Liver (tissue), 9 donors: ENCODE results near the gene FRRS1. TPM values are rescaled to one million over a fixed set of nuclear protein-coding genes. Genes with fewer than 3 reads are reported as not detected.

ENCODE experiments used
- DNase-seq: peaks from one replicate; pipeline ENCODE4 v3.0.0-alpha.2; 2017; ENCODE audit warnings: low spot score
- H3K27ac ChIP-seq, 2 donors: one replicate each; pipeline ENCODE4 v1.7.0; 2013; ENCODE audit warnings: inconsistent platforms in 2 of 2, low read length in 2 of 2, control low read depth in 1 of 2, low read depth in 1 of 2, mild to moderate bottlenecking in 1 of 2
- H3K27me3 ChIP-seq, 4 donors: one replicate each; pipeline versions ENCODE4 v1.6.1 to v1.7.0; 2013; ENCODE audit warnings: low read length in 3 of 4, inconsistent platforms in 1 of 4, mild to moderate bottlenecking in 1 of 4, moderate library complexity in 1 of 4; ENCODE audit not compliant: control insufficient read depth in 4 of 4, insufficient read depth in 4 of 4
- H3K36me3 ChIP-seq, 4 donors: one replicate each; pipeline versions ENCODE4 v1.6.1 to v1.7.0; 2013; ENCODE audit warnings: low read length in 3 of 4, mild to moderate bottlenecking in 3 of 4, low read depth in 1 of 4, moderate library complexity in 1 of 4; ENCODE audit not compliant: control insufficient read depth in 4 of 4, insufficient read depth in 3 of 4
- H3K4me1 ChIP-seq, 4 donors: one replicate each; pipeline versions ENCODE4 v1.6.1 to v1.7.0; 2013; ENCODE audit warnings: low read length in 3 of 4, mild to moderate bottlenecking in 3 of 4, moderate library complexity in 1 of 4; ENCODE audit not compliant: control insufficient read depth in 4 of 4, insufficient read depth in 4 of 4
- H3K4me3 ChIP-seq, 3 donors: one replicate each; pipeline versions ENCODE4 v1.6.1 to v1.7.0; 2013; ENCODE audit warnings: low read length in 3 of 3, control low read depth in 1 of 3, low read depth in 1 of 3, mild to moderate bottlenecking in 1 of 3
- H3K9ac ChIP-seq, 2 donors: one replicate each; pipeline ENCODE4 v1.7.0; 2013; ENCODE audit warnings: low read length in 2 of 2, mild to moderate bottlenecking in 2 of 2, moderate library complexity in 2 of 2, control low read depth in 1 of 2, low read depth in 1 of 2
- H3K9me3 ChIP-seq, 4 donors: one replicate each; pipeline versions ENCODE4 v1.6.1 to v1.7.0; 2013; ENCODE audit warnings: low read length in 3 of 4; ENCODE audit not compliant: control insufficient read depth in 4 of 4
- ATF3 ChIP-seq: IDR thresholded peaks from 2 replicates; pipeline ENCODE4 v1.6.1; 2016; ENCODE audit warnings: antibody characterized with exemption
- CTCF ChIP-seq: fragments of 150-350 bp; IDR thresholded peaks from 2 replicates; pipeline ENCODE4 v1.5.1; 2017; ENCODE audit warnings: improper control_type of control experiment, low read depth, low read length; ENCODE audit not compliant: missing input control
- EGR1 ChIP-seq, 2 donors: IDR thresholded peaks; 2 replicates each; pipeline ENCODE4 v1.6.1; 2016 to 2018; ENCODE audit warnings: antibody characterized with exemption in 2 of 2, low read depth in 2 of 2
- FOXA2 ChIP-seq: IDR thresholded peaks from 2 replicates; pipeline ENCODE4 v1.6.1; 2016; ENCODE audit warnings: antibody characterized with exemption
- GABPA ChIP-seq, 2 donors: IDR thresholded peaks in 1 of 2; conservative IDR thresholded peaks in 1 of 2; 2 replicates each; pipeline ENCODE4 v1.6.1; 2016; ENCODE audit warnings: antibody characterized with exemption in 2 of 2, mild to moderate bottlenecking in 1 of 2, moderate library complexity in 1 of 2
- HNF4A ChIP-seq, 2 donors: conservative IDR thresholded peaks; 2 replicates each; pipeline ENCODE4 v1.6.1; 2016; ENCODE audit warnings: antibody characterized with exemption in 2 of 2, mild to moderate bottlenecking in 2 of 2
- HNF4G ChIP-seq: IDR thresholded peaks from 2 replicates; pipeline ENCODE4 v1.6.1; 2016; ENCODE audit warnings: antibody characterized with exemption
- JUND ChIP-seq, 2 donors: IDR thresholded peaks; 2 replicates each; pipeline ENCODE4 v1.6.1; 2016; ENCODE audit warnings: antibody characterized with exemption in 2 of 2
- NR2F2 ChIP-seq: IDR thresholded peaks from 2 replicates; pipeline ENCODE4 v1.6.1; 2016; ENCODE audit warnings: antibody characterized with exemption
- RAD21 ChIP-seq, 2 donors: IDR thresholded peaks; 2 replicates each; pipeline ENCODE4 v1.6.1; 2016; ENCODE audit warnings: antibody characterized with exemption in 2 of 2, mild to moderate bottlenecking in 2 of 2
- REST ChIP-seq: IDR thresholded peaks from 2 replicates; pipeline ENCODE4 v1.6.1; 2016; ENCODE audit warnings: antibody characterized with exemption, mild to moderate bottlenecking
- SP1 ChIP-seq: IDR thresholded peaks from 2 replicates; pipeline ENCODE4 v1.6.1; 2018; ENCODE audit warnings: antibody characterized with exemption, mild to moderate bottlenecking
- TAF1 ChIP-seq: conservative IDR thresholded peaks from 2 replicates; pipeline ENCODE4 v1.6.1; 2016; ENCODE audit warnings: antibody characterized with exemption, mild to moderate bottlenecking
- YY1 ChIP-seq: IDR thresholded peaks from 2 replicates; pipeline ENCODE4 v1.6.1; 2016; ENCODE audit warnings: antibody characterized with exemption, mild to moderate bottlenecking
- ZBTB33 ChIP-seq: IDR thresholded peaks from 2 replicates; pipeline ENCODE4 v1.6.1; 2016; ENCODE audit warnings: antibody characterized with exemption
- WGBS: extraction: QIAGEN DNeasy Blood & Tissue Kit; methylation state at CpG from one replicate; pipeline ENCODE4 v1.1.7; 2013; 5-methylcytosine and 5-hydroxymethylcytosine counted together
- polyA plus RNA-seq, 2 donors: library from polyadenylated mRNA; stranded (reverse) in 1 of 2; unstranded in 1 of 2; fragments of 200-250 nt in 1 of 2; fragments of >200 nt in 1 of 2; fragmentation: Nextera tagmentation in 1 of 2; extraction: Ambion mirVana in 1 of 2; gene quantifications; one replicate each; pipeline versions ENCODE4 v1.2.1 to v1.2.3, GENCODE V29; 2013 to 2015
- total RNA-seq, 2 donors: library from RNA; depleted of rRNA; stranded (reverse); fragments of >200 nt; gene quantifications; one replicate each; pipeline ENCODE4 v1.2.3, GENCODE V29; 2014
- donor health status: healthy.
- donor health status: healthy.
- donor health status: healthy.
- donor health status: healthy.
- donor health status: healthy.

FRRS1 gene
- total and polyA plus RNA-seq, 4 donors: 2.7 to 87.4 (median 30.4) TPM

- no peaks in the 10 kb centered on the region for H3K9me3 ChIP-seq
- H3K4me1 ChIP-seq: peaks cover 0 to 3% (median 0%) of the 10 kb centered on the region in 4 donors
- WGBS: 92% methylated on average over 2 of the region's 2 CpGs
- peaks cover 0 to 17% (median 7%) of the 10 kb centered on the region in 4 donors for H3K36me3 ChIP-seq
- H3K4me3 ChIP-seq: no peak overlapping the region
- no peak for DNase-seq
- H3K27ac ChIP-seq: no peak overlapping the region
- no peak overlapping the region for H3K9ac ChIP-seq
- H3K27me3 ChIP-seq: no peaks in the 10 kb centered on the region
- TF ChIP-seq RAD21 (IDR thresholded peaks at IDR 0.05) (no peak), REST (peak; percentile 86)
These were observed 69.8 kb downstream of the FRRS1 start for GRCh38 chr1:99696616-99697015.

- no peak overlapping the region for H3K27ac ChIP-seq
- no peak overlapping the region for H3K9ac ChIP-seq
- DNase-seq: no peak
- no peak overlapping the region for H3K4me3 ChIP-seq
- peaks cover 0 to under 1% (median under 1%) of the 10 kb centered on the region in 4 donors for H3K4me1 ChIP-seq
- peaks cover 0 to 41% (median 29%) of the 10 kb centered on the region in 4 donors for H3K36me3 ChIP-seq
- no peaks in the 10 kb centered on the region for H3K9me3 ChIP-seq
- no peaks in the 10 kb centered on the region for H3K27me3 ChIP-seq
- TF ChIP-seq YY1: no peak
- TF ChIP-seq NR2F2: no peak
- no peak for TF ChIP-seq HNF4G
- no peak for TF ChIP-seq GABPA (IDR thresholded peaks at IDR 0.05 in 1 of 2, conservative IDR thresholded peaks at IDR 0.05 in 1 of 2)
- TF ChIP-seq TAF1: no peak
- TF ChIP-seq JUND (IDR thresholded peaks at IDR 0.05): no peak
- no peak for TF ChIP-seq EGR1 (IDR thresholded peaks at IDR 0.05; ENCODE audit: low read depth in 2 of 2)
- no peak for TF ChIP-seq FOXA2
- TF ChIP-seq HNF4A (conservative IDR thresholded peaks at IDR 0.05): no peak
- no peak for TF ChIP-seq ZBTB33
- no peak for TF ChIP-seq ATF3
- TF ChIP-seq REST: no peak
- no peak for TF ChIP-seq SP1
- TF ChIP-seq CTCF: no peak
- TF ChIP-seq RAD21 (IDR thresholded peaks at IDR 0.05): no peak
- 86% methylated on average over 2 of the region's 2 CpGs for WGBS
These were observed 75.3 kb downstream of the FRRS1 start for GRCh38 chr1:99691175-99691574.
